WERI-Rb-1 (cell line): ENCODE data around the gene SLC23A2.
"Not testable (repeated sequence)": the region's sequence is repeated elsewhere in the genome, so short reads cannot be mapped to it uniquely, and the experiment has no call there.

Source experiments
- DNase-seq: peaks from one replicate; pipeline ENCODE4 v3.0.0-alpha.2; 2020
- H3K27ac ChIP-seq: fragments of 250-450 bp; sonication (Bioruptor Pico); 2 replicates; pipeline ENCODE4 v1.5.1; 2020; ENCODE audit warnings: mild to moderate bottlenecking, moderate library complexity
- H3K27me3 ChIP-seq: fragments of 250-450 bp; sonication (Bioruptor Pico); 2 replicates; pipeline ENCODE4 v1.5.1; 2021; ENCODE audit warnings: mild to moderate bottlenecking, low read depth, moderate library complexity; ENCODE audit not compliant: insufficient read depth, severe bottlenecking
- H3K36me3 ChIP-seq: fragments of 250-450 bp; sonication (Bioruptor Pico); 2 replicates; pipeline ENCODE4 v1.5.1; 2020; ENCODE audit warnings: mild to moderate bottlenecking, moderate library complexity
- H3K4me3 ChIP-seq: 2 replicates; pipeline ENCODE4 v1.5.1; 2011; ENCODE audit warnings: low read depth, mild to moderate bottlenecking, control low read depth, low read length
- H3K9me3 ChIP-seq: fragments of 250-450 bp; sonication (Bioruptor Pico); 2 replicates; pipeline ENCODE4 v1.5.1; 2021; ENCODE audit warnings: mild to moderate bottlenecking, moderate library complexity; ENCODE audit not compliant: severe bottlenecking
- TF ChIP-seq, protein P1 (sequence below): IDR thresholded peaks from 2 replicates; pipeline ENCODE4 v1.5.1; 2011; ENCODE audit warnings: low read depth, mild to moderate bottlenecking, control low read depth, inconsistent platforms, low read length

Gene SLC23A2

DNA sequence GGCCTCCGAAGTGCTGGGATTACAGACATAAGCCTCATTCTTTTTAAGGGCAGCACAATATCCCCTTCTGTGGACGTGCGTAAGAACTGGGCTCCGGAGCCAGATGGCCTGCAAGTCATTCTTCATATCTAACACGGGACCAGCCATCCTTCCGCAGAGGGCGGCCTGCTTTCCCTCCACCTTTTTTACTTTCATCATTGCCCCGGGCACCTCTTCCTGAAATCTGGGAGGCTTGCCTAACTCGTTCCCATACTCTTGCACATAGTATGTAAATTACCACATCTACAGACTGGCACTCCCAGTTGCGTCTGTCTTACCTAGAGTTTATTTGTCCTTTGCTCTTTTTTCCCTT is 29.9 kb upstream of the SLC23A2 start:
- no peaks in the 10 kb centered on the region for H3K9me3 ChIP-seq
- TF ChIP-seq, protein P1, sequence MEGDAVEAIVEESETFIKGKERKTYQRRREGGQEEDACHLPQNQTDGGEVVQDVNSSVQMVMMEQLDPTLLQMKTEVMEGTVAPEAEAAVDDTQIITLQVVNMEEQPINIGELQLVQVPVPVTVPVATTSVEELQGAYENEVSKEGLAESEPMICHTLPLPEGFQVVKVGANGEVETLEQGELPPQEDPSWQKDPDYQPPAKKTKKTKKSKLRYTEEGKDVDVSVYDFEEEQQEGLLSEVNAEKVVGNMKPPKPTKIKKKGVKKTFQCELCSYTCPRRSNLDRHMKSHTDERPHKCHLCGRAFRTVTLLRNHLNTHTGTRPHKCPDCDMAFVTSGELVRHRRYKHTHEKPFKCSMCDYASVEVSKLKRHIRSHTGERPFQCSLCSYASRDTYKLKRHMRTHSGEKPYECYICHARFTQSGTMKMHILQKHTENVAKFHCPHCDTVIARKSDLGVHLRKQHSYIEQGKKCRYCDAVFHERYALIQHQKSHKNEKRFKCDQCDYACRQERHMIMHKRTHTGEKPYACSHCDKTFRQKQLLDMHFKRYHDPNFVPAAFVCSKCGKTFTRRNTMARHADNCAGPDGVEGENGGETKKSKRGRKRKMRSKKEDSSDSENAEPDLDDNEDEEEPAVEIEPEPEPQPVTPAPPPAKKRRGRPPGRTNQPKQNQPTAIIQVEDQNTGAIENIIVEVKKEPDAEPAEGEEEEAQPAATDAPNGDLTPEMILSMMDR = no peak
- no peaks in the 10 kb centered on the region for H3K27me3 ChIP-seq
- H3K4me3 ChIP-seq = no peak overlapping the region
- peak overlapping the region; percentile 66 for H3K27ac ChIP-seq
- H3K36me3 ChIP-seq = no peaks in the 10 kb centered on the region
- DNase-seq = peak; percentile 70

GRCh38 chr20:5030348-5031205 is 29.3 kb upstream of the SLC23A2 start:
- no peaks in the 10 kb centered on the region for H3K27me3 ChIP-seq
- H3K27ac ChIP-seq = peak overlapping the region; percentile 66
- no peak overlapping the region for H3K4me3 ChIP-seq
- no peak for DNase-seq
- TF ChIP-seq, protein P1 = no peak
- no peaks in the 10 kb centered on the region for H3K36me3 ChIP-seq
- no peaks in the 10 kb centered on the region for H3K9me3 ChIP-seq

- not testable (repeated sequence) for DNase-seq
These were observed 27.1 kb upstream of the SLC23A2 start for GRCh38 chr20:5028258-5029059.

GRCh38 chr20:5024982-5025381 is 23.7 kb upstream of the SLC23A2 start:
- no peak for DNase-seq
- no peaks in the 10 kb centered on the region for H3K9me3 ChIP-seq
- H3K36me3 ChIP-seq = no peaks in the 10 kb centered on the region
- no peak overlapping the region for H3K4me3 ChIP-seq
- TF ChIP-seq, protein P1 = no peak
- H3K27me3 ChIP-seq = no peaks in the 10 kb centered on the region
- H3K27ac ChIP-seq = no peak overlapping the region

More at GRCh38 chr20:5028258-5029059, 27.1 kb upstream of the SLC23A2 start:
- not testable (repeated sequence) for H3K36me3 ChIP-seq, H3K27me3 ChIP-seq, H3K9me3 ChIP-seq, H3K4me3 ChIP-seq
- peak overlapping the region; percentile 82 for H3K27ac ChIP-seq

GRCh38 chr20:5024103-5024502 is 22.8 kb upstream of the SLC23A2 start:
- H3K27ac ChIP-seq = no peak overlapping the region
- H3K36me3 ChIP-seq = no peaks in the 10 kb centered on the region
- TF ChIP-seq, protein P1 = no peak
- H3K27me3 ChIP-seq = no peaks in the 10 kb centered on the region
- H3K4me3 ChIP-seq = no peak overlapping the region
- no peak for DNase-seq
- H3K9me3 ChIP-seq = no peaks in the 10 kb centered on the region

DNA sequence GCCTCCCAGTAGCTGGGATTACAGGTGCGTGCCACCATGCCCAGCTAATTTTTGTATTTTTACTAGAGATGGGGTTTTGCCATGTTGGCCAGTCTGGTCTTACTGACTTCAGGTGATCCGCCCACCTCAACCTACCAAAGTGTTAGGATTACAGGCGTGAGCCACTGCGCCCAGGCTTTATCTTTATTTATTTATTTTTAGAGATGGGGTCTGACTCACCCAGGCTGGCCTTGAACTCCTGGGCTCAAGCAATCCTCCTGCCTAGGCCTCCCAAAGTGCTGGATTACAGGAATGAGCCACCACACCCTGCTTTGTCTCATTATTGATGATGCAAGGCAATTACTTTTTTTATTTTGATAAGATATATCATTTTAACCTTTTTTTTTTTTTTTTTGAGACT is 21.9 kb upstream of the SLC23A2 start:
- not testable (repeated sequence) for H3K36me3 ChIP-seq, H3K27ac ChIP-seq, H3K9me3 ChIP-seq, H3K4me3 ChIP-seq, DNase-seq, H3K27me3 ChIP-seq
